ENCODE measurements around the gene FOXRED2.

The FOXRED2 gene

DNA sequence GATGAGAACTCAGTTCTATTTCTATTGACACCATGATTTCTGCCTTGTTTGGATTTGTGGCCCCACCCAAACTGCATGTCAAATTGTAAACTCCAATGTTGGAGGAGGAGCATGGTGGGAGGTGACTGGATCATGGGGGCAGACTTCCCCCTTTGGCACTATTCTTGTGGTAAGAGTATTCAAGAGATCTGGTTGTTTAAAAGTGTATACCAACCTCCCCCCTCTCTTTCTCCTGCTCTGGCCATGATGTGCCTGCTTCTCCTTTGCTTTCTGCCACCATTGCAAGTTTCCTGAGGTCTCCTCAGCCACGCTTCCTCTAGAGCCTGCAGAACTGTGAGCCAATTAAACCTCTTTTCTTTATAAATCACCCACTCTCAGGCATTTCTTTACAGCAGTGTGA is 7.9 kb upstream of the FOXRED2 start:
- no peak for DNase-seq (ENCODE audit: low spot score)

DNA sequence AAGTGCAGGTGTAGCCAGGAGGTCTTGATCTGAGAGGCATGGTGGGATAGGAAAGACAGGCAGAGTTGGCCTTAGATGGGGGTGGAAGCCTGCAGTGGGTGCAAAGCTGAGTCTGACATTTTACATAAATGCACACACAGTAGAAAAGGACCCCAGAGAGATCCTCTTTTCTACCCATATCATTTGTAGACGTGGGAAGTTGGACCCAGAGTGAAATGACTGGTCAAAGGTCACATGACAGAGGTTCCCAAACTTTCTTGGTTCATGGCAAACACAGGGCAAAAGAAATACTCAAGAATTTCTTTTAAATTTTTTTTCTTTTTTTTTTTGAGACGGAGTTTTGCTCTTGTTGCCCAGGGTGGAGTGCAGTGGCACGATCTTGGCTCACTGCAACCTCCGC is 6.2 kb upstream of the FOXRED2 start:
- DNase-seq (ENCODE audit: low spot score) = no peak

DNA sequence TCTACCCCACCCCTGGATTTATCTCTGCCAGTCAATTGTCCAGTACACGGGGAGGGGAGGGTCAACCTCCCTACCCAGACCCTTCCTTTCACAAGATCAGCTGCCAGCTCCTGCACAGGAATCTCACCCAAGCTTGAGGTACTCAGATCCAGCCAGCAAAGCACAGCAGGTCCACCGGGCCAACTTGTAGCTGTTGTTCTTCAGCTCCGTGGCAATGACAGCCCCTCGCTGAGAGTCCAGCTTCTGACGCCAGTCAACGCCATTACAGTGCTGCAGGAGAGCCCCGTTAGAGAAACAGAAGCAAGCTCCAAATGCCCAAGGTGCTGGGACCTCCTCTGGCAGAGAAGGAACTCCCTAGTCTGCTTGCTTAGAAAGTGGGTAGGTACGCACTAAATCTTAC is 5.5 kb upstream of the FOXRED2 start:
- DNase-seq (ENCODE audit: low spot score) = no peak

DNA sequence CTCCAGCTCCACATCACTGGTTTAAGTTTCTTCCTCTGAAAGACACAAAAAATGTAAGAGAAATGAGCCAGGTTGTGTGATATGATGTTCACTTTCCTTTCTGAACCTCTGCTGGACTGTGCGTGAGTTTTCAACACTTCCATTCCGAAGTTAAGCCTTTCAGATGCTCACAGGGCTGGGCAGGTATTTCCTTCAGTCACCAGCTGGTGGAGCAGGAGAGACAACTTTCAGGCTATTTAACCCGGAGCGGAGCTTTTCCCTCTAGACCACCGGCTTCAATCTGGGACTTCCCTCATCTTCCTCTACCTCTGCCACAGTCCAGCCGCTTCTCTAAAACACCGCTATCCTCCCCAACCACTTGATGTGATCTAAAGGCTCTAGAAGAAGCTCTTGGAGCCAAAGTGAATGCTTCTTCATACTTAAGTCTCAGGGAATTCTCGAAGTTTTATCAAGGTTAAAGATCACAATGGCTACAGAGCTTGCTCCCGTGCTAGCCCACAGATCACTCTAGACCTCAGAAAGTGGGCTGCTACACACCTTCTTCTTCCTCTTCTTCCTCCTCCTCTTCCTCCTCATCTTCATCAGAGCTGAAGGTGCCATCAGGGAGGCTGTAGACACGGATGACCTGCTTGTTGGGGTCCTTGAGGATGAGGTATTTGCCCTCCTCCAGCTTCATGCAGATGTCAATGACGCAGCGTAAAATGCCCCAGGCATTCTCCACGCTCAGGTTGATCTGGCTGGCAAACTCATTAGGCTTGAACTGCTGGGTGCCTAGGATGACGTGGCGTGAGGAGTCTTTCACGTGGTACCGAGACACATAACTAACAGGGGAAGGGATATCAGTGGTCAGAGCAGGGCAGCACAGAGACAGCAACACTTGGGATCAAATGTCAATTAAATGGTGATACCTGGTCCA is 4.4 kb upstream of the FOXRED2 start:
- DNase-seq (ENCODE audit: low spot score) = peak; percentile 72

DNA sequence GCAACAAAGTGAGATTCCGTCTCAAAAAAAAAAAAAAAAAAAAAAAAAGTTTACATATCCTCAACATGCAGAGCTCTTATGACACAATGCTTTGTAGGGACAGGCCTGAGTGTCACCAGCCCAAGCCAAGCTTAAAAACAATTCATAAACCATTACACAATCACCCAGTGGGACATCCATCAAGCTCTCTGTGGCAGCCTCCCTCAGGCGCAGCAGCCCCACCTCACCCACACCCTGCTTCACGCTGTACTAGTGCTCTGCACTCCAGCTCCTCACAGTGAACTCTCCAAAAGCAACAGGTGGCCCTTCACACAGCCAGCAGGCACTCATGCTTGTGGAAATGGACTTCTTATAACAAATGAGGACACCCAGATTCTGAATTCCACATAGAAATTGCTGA is 3.5 kb upstream of the FOXRED2 start:
- no peak for DNase-seq (ENCODE audit: low spot score)

DNA sequence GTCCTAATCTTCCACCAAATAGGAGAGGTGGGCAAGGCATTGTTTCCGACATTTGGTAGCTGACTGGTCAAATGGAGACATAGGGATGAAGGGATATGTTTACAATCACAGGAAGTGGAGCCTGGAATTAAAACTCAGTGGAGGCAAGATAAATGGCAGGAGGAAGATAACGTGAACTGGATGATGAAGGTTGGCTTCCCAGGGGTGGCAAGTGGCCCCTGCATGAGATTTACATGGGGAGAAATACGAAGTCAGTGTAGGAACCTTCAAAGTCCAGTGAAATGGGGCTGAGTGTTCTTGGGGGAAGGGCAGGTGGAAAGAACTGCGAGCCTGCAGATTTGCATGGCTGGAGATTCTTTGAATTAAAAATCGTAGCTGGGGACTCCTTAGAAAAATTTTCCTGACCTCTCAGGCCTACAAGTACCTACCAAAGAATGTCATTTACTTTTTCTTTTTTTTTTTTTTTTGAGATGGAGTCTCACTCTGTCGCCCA is 724 bp upstream of the FOXRED2 start:
- DNase-seq (ENCODE audit: low spot score) = no peak

DNA sequence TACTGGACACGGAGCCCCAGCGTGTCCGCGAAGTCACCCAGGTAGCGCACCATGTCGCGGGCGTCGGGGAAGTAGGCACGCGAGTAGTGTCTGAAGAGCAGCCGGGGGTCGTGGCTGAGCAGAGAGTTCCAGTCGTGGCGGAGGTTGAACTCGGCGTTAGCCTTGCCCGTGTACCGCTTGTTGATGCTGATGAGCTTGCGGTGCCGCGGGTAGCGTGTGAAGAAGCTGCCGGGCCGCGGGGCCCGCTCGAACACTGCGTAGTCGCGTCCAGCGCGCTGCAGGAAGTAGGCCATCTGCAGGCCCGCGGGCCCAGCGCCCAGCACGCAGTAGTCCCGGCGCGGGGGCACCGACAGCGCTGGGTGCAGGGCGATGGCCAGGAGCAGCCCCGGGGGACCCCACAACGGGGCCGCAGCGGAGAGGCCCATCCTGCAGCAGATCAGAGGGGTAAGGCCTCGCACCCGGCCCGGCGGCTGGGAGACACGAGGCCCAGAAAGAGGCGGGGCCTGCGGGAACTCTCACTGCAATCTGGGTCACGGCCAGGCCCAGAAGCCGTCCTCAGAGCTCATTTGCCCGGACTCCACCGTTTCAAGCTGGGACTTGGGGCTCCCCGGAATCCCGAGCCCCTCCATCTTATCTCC is 723 bp downstream of the FOXRED2 start:
- DNase-seq (ENCODE audit: low spot score) = no peak

DNA sequence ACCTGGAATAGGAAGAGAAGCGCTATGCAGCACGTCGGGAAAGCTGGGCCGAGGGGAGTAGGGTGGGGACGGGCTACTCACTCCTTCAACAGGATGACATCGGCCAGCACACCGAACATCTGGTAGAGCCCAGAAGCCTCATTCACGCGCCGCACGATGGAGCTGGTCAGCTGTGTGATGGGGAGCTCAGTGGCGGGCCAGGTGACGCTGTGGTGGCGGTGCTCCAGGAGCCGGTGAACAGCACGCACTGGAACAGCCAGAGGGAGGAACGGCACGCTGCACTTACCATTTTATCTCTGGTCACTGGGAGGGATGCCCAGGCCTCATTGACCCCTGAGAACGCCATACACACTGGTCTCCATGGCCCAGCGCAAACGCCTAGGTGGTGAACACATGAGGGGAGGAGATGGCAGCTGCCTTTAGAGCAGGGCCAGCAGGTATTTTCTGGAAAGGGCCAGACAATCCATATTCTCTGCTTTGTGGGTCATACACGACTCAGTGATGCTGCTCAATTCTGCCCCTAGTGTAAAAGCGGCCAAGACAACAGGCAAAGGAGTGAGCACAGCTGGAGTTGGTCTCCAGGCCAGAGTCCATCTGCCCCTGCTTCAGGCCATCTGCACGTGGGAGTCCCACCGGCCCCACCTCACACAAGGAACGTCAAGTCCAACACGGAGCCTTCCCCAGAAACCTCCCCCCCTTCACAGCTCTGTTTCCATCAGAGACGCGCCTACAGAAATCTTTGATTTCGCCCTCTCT is 8.8 kb downstream of the FOXRED2 start:
- DNase-seq (ENCODE audit: low spot score) = no peak

DNA sequence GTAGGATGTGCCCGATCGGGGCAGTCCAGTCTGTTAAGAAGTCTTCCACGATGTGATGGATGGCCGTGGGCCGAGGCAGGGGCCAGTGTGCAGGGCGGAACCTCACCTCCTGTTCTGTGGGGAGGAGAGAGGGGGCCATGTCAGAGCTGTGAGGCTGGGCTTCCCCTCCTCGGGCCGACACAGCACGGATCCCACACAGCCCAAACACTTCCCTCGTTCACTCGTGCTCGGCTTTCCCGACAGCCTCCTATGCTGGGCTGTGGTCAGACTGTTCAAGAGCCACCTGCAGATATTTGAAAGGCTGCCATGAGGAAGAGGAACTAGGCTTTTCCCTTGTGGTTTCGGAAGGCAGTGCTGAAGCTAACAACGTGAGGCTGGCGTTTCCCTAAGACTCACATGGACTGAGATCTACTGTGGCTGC is 13.1 kb downstream of the FOXRED2 start:
- no peak for DNase-seq (ENCODE audit: low spot score)

DNA sequence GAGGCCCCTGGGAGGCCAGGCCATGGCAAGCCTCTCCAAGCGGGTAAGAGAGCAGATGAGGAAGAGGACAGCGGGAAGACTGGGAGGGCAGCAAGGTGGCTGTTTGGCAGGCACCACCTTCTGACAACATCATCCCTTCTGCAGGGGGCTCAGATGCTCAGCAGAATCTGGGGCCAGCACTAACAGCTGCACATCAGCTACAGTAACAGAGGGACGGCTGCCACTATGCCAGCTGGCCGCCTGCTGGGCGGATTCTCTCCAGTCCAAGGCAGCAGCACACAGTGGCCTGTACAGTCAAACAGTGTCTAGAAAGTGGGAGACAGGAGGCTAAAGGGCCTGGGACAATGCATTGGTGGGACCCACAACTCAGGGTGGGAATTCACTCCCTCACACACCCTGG is 14.7 kb downstream of the FOXRED2 start:
- DNase-seq (ENCODE audit: low spot score) = no peak

DNA sequence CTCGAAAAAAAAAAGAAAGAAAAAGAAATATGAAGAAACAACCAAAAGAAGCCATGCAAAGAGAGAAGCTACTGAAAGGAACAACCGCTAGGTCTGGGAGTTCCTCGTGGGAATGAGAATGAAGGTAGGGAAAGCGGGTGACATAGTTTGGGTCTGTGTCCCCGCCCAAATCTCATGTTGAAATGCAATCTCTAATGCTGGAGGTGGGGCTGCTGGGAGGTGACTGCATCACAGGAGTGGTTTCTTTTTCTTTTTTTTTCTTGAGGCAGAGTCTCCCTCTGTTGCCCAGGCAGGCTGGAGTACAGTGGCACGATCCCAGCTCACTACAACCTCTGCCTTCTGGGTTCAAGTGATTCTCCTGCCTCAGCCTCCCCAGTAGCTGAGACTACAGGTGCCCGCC is 15.7 kb downstream of the FOXRED2 start:
- DNase-seq (ENCODE audit: low spot score) = no peak

DNA sequence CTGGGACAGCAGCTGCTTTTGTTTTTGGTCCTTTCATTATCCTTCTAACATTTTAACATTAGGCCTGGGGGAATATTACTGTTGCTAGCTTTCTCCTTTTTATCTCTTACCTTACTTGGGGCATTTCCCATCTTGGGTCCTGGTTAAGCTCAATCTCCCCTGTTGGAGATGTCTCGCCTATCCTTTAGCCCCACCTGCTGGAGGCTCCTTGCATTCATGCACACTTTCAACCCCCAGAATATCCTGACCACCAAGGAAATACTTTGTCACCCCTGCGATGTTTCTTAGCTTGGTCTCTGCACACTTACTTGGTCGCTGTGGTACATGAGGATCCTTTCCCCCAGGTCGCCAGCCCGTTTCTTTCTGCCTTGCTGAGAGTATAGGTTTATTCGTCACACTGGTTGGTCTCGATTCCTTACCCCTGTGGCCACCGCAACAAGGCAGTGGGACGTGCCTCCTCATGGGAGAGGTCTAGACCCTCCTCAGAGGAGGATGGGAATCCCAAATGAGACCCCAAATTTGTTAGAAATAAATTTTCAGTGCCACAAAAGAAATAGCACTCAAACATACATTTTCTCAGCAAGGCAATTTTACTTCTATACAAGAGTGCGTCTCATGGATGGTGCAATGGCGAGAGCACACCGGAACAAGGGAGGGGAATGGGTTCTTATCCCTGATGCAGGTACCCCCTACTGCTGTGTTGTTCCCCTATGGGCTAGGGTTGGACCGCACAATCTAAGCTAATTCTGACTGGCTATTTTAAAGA is 20.0 kb downstream of the FOXRED2 start:
- DNase-seq (ENCODE audit: low spot score) = peak; percentile 32

DNA sequence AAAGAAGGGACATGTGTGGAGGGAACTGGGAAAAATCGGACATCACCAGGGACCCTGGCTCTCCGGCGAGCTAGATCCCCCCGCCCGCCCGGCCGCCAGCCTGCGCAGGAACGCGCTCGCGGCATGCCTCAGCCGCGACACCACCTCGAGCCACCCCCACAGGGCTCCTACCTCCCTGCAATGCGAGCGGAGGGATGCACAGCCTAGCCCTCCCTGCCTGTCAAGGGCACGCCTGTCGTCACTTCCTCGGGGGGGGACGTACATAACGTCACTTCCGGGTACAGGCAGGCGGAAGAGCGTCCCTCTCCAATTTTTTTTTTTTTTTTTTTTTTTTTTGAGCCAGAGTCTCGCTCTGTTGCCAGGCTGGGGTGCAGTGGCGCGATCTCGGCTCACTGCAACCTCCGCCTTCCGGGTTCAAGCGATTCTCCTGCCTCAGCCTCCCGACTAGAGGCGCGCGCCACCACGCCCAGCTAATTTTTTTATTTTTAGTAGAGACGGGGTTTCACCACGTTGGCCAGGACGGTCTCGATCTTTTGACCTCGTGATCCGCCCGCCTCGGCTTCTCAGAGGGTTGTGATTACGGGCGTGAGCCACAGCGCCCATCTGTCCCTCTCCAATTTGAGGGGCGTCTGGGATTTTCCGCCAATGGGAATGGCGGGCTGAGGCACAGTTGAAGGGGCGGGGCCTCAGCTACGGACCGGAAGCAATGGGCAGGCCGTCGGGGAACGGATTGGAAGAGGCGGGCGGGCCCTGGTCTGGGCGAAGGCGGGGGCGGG is 25.3 kb downstream of the FOXRED2 start, which contains the start of gene TXN2:
TSS of gene TXN2 (minus strand) at position 248 of the 776 bp plus-strand sequence. CDS start 803 bp downstream, outside the sequence.
- peak; percentile 95 for DNase-seq (ENCODE audit: low spot score)

DNA sequence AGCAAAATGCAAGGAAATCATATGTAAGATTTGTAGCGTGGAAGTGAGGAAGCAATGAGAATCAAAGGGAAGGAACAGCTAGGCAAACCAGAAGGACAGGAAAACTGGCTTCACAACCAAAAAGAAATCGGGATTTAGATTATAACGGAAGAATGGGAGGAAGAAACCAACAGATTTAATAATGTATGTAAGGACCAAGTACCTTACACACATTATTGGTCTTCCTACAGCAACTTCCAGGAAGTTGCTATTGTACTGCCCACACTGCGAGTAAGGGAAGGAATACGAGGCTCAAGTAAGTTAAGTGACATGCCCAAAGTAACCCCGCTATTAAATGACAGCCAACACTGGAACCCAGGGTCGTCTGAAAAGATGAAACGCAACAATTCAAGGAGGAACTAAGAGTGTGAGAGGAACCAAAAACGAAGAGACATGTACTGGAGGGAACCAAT is 25.9 kb downstream of the FOXRED2 start:
- no peak for DNase-seq (ENCODE audit: low spot score)

DNA sequence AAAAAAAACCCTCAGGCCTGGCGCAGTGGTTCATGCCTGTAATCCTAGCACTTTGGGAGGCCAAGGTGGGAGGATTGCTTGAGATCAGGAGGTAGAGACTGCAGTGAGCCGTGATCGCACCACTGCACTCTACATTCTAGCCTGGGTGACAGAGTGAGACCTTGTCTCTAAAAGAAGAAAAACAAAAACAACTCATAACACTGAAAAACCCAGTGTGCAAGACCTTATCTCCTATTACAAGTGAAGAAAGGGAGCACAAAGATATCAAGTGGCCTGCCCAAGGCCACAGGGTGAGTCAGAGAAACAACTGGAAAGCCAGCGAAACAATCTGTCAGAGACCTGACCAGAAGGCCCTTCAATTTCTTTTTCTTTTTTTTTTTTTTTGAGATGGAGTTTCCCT is 27.9 kb downstream of the FOXRED2 start:
- no peak for DNase-seq (ENCODE audit: low spot score)

DNA sequence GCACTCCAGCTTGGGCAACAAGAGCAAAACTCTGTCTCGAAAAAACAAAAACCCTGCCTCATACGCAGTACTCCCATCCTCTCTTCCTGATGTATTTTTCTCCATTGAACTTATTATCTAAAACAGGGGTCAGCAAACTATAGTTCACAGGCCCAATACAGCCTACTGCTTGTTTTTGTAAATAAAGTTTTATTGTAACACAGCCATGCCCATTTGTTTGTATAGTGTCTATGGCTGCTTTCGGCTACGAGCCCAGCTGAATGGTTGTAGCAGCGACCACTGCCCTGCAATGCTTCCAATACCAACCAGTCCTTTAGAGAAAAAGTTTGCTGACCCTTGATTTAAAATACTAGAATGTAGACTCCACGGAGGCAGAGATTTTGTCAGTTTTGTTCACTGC is 31.5 kb downstream of the FOXRED2 start:
- no peak for DNase-seq (ENCODE audit: low spot score)

DNA sequence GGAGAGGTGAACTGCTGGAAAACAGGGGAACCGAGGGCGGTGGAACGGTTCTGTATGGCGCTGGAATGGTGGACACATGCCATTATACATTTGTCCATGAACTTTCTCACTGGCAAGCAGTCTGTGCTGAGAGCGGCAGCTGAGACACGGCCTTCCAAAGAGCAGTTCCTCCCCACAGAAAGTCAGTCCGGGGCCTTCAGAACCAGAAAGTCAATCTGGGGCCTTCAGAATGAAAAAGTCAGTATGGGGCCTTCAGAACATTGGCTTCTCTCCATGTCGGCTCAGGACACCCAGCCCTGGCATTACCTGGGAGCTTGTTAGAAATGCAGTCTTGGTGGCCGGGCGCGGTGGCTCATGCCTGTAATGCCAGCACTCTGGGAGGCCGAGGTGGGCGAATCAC is 34.2 kb downstream of the FOXRED2 start:
- no peak for DNase-seq (ENCODE audit: low spot score)

DNA sequence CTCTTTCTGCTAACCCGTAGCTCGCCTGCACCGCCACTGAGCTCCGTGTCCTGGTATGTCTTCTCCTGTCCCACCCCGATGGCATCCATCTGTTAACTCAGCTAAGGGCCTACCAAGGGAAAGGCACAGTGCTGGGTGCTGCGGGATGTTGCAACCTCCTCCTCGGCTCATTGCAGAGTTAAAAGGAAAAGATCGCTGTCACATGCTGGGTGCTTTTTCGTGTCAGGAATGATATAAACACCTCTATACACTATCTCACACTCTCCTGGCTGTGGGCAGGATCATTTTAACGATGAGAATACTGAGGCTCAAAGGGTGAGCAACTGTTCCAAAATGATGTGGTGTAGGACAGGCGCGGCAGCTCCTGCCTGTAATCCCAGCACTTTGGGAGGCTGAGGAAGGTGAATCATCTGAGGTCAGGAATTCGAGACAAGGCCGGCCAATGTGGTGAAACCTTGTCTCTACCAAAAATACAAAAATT is 35.5 kb downstream of the FOXRED2 start:
- no peak for DNase-seq (ENCODE audit: low spot score)

DNA sequence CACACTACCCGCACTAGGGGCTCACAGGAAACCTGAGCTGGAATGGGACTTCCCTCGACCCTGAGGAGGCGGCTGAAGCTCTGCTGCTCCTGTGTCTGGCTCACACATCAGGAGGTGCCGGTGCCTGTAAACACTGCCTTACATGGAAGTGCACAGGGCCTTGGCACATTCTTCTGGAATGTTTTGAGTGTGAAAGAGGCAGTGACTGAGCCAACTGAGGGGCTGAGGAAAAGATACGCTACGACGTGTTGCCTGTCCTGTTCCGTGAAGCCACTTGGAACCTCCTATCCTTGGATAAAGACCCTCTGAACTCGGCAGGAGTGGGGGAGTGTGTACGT is 35.9 kb downstream of the FOXRED2 start:
- no peak for DNase-seq (ENCODE audit: low spot score)

DNA sequence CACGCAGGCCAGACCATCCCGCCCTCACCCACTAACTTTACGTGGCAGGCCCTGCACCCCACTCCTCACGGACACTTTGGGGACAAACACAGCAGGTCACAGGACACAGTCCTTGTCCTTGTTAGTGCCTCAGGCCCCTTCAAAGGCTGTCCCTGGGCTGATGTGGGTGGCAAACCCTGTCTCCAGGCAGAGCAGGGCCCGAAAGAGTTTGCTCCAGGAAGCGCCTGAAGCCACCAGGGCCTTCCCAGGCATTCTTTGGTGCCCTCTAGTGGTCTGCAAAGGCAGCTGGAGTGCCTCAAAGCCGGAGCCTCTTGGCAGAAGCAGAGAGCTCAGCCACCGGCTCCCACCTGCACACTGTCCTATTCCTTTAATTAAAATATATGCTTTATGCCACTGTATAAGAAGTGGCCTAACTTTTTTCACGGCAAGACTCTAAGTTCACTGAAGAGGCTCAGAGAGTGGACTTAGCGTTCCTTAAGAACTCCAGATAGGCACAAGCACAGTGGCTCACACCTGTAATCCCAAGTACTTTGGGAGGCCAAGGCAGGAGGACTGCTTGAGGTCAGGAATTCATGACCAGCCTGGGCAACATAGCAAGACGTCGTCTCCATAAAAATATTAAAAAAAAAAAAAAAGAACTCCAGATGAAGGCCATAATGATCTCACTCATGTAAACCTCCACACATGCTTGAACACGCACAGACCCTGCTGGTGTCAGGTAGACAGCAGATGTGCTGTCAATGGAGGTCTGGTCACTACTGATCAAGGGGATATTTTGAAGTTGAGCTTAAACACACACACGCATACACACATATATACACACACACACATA is 36.5 kb downstream of the FOXRED2 start:
- DNase-seq (ENCODE audit: low spot score) = peak; percentile 90
